ENCODE data around the gene LSMEM2. TPM values are rescaled to one million over a fixed set of nuclear protein-coding genes. Genes with fewer than 3 reads are reported as not detected.

LSMEM2 gene
- total and polyA plus RNA-seq, 9 of the 15 experiments (the other 6 are each of a cell fraction or from before 2014, with no cell fraction given), result not detected

- TF ChIP-seq STAT6 (CRISPR knock-in tag; IDR thresholded peaks at IDR 0.05) (no peak), CBFA2T2 (conservative IDR thresholded peaks at IDR 0.05) (no peak), RREB1 (CRISPR knock-in tag; IDR thresholded peaks at IDR 0.05) (no peak), ZMIZ1 (IDR thresholded peaks at IDR 0.05; ENCODE audit: low read depth in 2 of 2, low read length in 2 of 2) (no peak), BRD9 (IDR thresholded peaks at IDR 0.05; ENCODE audit: low read depth, partially characterized antibody) (no peak), IRF1 (CRISPR knock-in tag; IDR thresholded peaks at IDR 0.05; ENCODE audit: borderline replicate concordance) (no peak), POLR2AphosphoS5 (IDR thresholded peaks at IDR 0.05; ENCODE audit: control insufficient read depth, insufficient read depth, low read depth, low read length) (peak; percentile 50; the same call in 1 of the 2 replicates), ZNF696 (CRISPR knock-in tag; conservative IDR thresholded peaks at IDR 0.05) (no peak), ZNF354B (CRISPR knock-in tag; IDR thresholded peaks at IDR 0.05) (no peak), ZNF277 (CRISPR knock-in tag; IDR thresholded peaks at IDR 0.05; ENCODE audit: borderline replicate concordance) (no peak), TAF9B (IDR thresholded peaks at IDR 0.05; ENCODE audit: partially characterized antibody) (no peak)
These were observed 18.6 kb upstream of the LSMEM2 start (continued) for GRCh38 chr3:50260027-50260941.
